Left lung (tissue), 10 donors: ENCODE measurements around the gene RBPJ. TPM values are rescaled to one million over a fixed set of nuclear protein-coding genes. Genes with fewer than 3 reads are reported as not detected.

Source experiments
- ATAC-seq: fragments of 200-7000 bp; cut with Tn5 transposase; one replicate; pipeline ENCODE4 v1.9.1; 2020; ENCODE audit warnings: moderate library complexity
- DNase-seq, 4 donors: peaks; one replicate each; pipeline ENCODE4 v3.0.0-alpha.2; 2013 to 2020
- H3K27ac ChIP-seq, 2 donors: fragments of 200-600 bp; sonication (generic) in 1 of 2; one replicate each; pipeline versions ENCODE4 v1.5.0 to v1.8.0; 2020 to 2021
- H3K27me3 ChIP-seq, 2 donors: fragments of 200-600 bp; sonication (generic) in 1 of 2; one replicate each; pipeline versions ENCODE4 v1.5.0 to v1.8.0; 2020 to 2021
- H3K36me3 ChIP-seq, 2 donors: fragments of 200-600 bp; sonication (generic) in 1 of 2; one replicate each; pipeline versions ENCODE4 v1.5.0 to v1.8.0; 2020 to 2021
- H3K4me1 ChIP-seq, 2 donors: fragments of 200-600 bp; one replicate each; pipeline ENCODE4 v1.8.0; 2021
- H3K4me3 ChIP-seq, 2 donors: fragments of 200-600 bp; sonication (generic) in 1 of 2; one replicate each; pipeline versions ENCODE4 v1.5.0 to v1.8.0; 2020 to 2021; ENCODE audit warnings: mild to moderate bottlenecking in 1 of 2
- H3K9me3 ChIP-seq, 2 donors: fragments of 200-600 bp; sonication (generic) in 1 of 2; one replicate each; pipeline versions ENCODE4 v1.5.0 to v1.8.0; 2020 to 2021
- CTCF ChIP-seq, 2 donors: fragments of 200-600 bp; sonication (generic) in 1 of 2; IDR thresholded peaks; one replicate each; pipeline versions ENCODE4 v1.5.0 to v1.8.0; 2021; ENCODE audit warnings: antibody characterized with exemption in 2 of 2
- intact Hi-C, 2 donors: fragments of 100-400 bp; cut with DNase I; formaldehyde crosslinking; loops; one replicate each; pipeline versions ENCODE4 v1.11.2 to v1.14.2; 2022
- polyA plus RNA-seq, 6 donors: library from polyadenylated mRNA; unstranded; fragments of 120-200 nt; gene quantifications; one replicate each; pipeline ENCODE4 v1.2.1, GENCODE V29; 2013; ENCODE audit not compliant: insufficient read length in 6 of 6
- total RNA-seq, 2 donors: library from RNA; stranded (reverse); fragmentation: NEBNext Ultra II Directional; extraction: Animal tissue kit (Norgen Biotek cat#: 25700); gene quantifications; one replicate each; pipeline ENCODE4 v1.2.1, GENCODE V29; 2021
- donor health status: DM: no; HTN: yes; CAD: no.
- donor health status: DM: no; HTN: no; CAD: no.

Gene RBPJ
- total and polyA plus RNA-seq, 8 donors: 88.6 to 127 (median 105) TPM

DNA sequence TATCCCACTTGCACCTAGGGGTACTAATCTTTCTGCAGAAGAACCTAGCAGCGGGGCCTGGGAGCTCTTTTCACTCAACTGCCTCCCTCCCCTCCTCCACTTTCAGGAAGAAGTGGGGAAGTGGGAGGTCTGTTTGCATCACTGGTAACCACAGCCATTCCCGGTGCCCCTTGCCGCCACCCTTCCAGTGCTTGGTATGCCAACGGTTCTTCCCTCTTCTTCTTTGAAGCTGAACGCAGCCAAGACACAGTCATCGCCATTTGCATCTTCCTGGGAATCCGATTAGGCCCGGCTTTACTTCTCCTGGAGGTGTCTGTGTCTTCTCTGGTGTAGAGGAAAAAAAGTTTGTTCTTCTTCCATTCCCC is 47.2 kb upstream of the RBPJ start:
- peak; percentile 29 for ATAC-seq
- DNase-seq: peak in 2 of 4 donors; percentile 69 to 82
- intact Hi-C loops: no loop called here
- peak overlapping the region in 1 of 2 donors; percentile 35 for H3K4me3 ChIP-seq
- H3K27ac ChIP-seq: peak overlapping the region in 1 of 2 donors; percentile 88
- no peaks in the 10 kb centered on the region for H3K27me3 ChIP-seq
- H3K4me1 ChIP-seq: peaks cover 0 to 47% of the 10 kb centered on the region in 2 donors
- no peaks in the 10 kb centered on the region for H3K9me3 ChIP-seq
- H3K36me3 ChIP-seq: no peaks in the 10 kb centered on the region
- no peak for TF ChIP-seq CTCF (IDR thresholded peaks at IDR 0.05)

GRCh38 chr4:26275281-26275680 is 45.5 kb upstream of the RBPJ start:
- DNase-seq: no peak
- no peak for ATAC-seq
- H3K4me3 ChIP-seq: peak overlapping the region in 1 of 2 donors; percentile 35
- intact Hi-C loops: no loop called here
- H3K27me3 ChIP-seq: no peaks in the 10 kb centered on the region
- TF ChIP-seq CTCF (IDR thresholded peaks at IDR 0.05): no peak
- H3K27ac ChIP-seq: peak overlapping the region in 1 of 2 donors; percentile 88
- H3K9me3 ChIP-seq: no peaks in the 10 kb centered on the region
- no peaks in the 10 kb centered on the region for H3K36me3 ChIP-seq
- H3K4me1 ChIP-seq: peaks cover 0 to 37% of the 10 kb centered on the region in 2 donors

GRCh38 chr4:26279446-26279845 is 41.4 kb upstream of the RBPJ start:
- no peaks in the 10 kb centered on the region for H3K9me3 ChIP-seq
- no peak for TF ChIP-seq CTCF (IDR thresholded peaks at IDR 0.05)
- ATAC-seq: no peak

DNA sequence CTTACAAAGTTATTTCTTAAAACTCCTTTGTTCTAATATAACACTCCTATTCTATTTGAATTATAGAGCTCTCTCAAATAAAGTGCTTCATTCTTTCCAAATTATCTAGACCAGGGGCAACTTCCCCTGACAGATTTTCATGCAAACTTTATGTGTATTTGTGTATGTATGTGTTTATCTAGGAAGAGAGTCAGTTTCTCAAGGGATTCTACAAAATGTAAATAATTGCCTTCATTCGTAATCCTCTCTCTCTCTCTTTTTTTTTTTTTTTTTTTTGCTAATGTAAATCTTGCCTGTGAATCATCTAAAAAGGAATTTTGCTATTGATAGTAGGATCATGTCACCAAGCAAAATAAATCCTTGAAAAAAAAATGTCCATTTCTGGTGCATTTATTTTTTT is 38.9 kb upstream of the RBPJ start:
- ATAC-seq (no peak), DNase-seq (no peak)
- no peak overlapping the region for H3K27ac ChIP-seq
- no peaks in the 10 kb centered on the region for H3K4me1 ChIP-seq
- H3K4me3 ChIP-seq: no peak overlapping the region
- TF ChIP-seq CTCF (IDR thresholded peaks at IDR 0.05): no peak
- intact Hi-C loops: no loop called here
- H3K9me3 ChIP-seq: no peaks in the 10 kb centered on the region
- no peaks in the 10 kb centered on the region for H3K36me3 ChIP-seq
- no peaks in the 10 kb centered on the region for H3K27me3 ChIP-seq

More at GRCh38 chr4:26279446-26279845, 41.4 kb upstream of the RBPJ start:
- DNase-seq: no peak
- H3K4me1 ChIP-seq: peaks cover 0 to 13% of the 10 kb centered on the region in 2 donors
- no peak overlapping the region for H3K4me3 ChIP-seq
- intact Hi-C loops: no loop called here
- no peaks in the 10 kb centered on the region for H3K27me3 ChIP-seq
- no peaks in the 10 kb centered on the region for H3K36me3 ChIP-seq
- no peak overlapping the region for H3K27ac ChIP-seq

GRCh38 chr4:26284536-26284935 is 36.3 kb upstream of the RBPJ start:
- Histone ChIP-seq H3K36me3 (no peaks in the 10 kb centered on the region), H3K4me1 (peaks cover 0 to 17% of the 10 kb centered on the region in 2 donors), H3K9me3 (no peaks in the 10 kb centered on the region), H3K4me3 (no peak overlapping the region), H3K27ac (no peak overlapping the region), H3K27me3 (no peaks in the 10 kb centered on the region)
- no peak for ATAC-seq
- DNase-seq: no peak
- intact Hi-C loops: no loop called here
- TF ChIP-seq CTCF (IDR thresholded peaks at IDR 0.05): no peak
